ENCODE results near the gene NCOA1.

Gene NCOA1

DNA sequence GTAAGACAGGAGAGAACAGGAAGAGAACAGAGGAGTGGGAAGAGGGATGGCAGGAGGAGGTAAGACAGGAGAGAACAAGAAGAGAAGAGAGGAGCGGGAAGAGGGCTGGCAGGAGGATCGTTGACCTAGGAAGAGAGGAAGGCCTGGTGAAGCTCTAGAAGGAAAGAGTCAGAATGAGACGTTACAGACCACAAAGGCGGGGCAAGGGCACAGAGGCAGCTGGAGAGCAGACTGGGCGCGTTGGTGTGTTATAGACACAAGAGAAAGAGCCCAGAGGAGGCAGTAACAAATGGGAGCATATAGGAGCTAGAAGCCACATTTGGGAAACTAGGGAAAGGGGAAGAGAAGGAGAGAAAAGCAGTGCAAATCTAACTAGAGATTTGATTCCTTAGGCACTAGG lies 275.6 kb downstream of the NCOA1 start:
- ChIA-PET CTCF (interaction anchor here (0.7 kb wide), 1 partner anchor 25 kb away, joined by 3 read pairs; no protein-coding TSS in a partner anchor), POLR2A (no interaction called here)
- DNase-seq (ENCODE audit: extremely low spot score) = no peak
- TF ChIP-seq ARNT (IDR thresholded peaks at IDR 0.05) = no peak
- no peak for TF ChIP-seq TARDBP (IDR thresholded peaks at IDR 0.05)
- TF ChIP-seq LEF1 (IDR thresholded peaks at IDR 0.05; ENCODE audit: borderline replicate concordance) = no peak
- TF ChIP-seq SP1 (IDR thresholded peaks at IDR 0.05) = no peak
- TF ChIP-seq CTBP1 (IDR thresholded peaks at IDR 0.05; ENCODE audit: borderline replicate concordance) = no peak
- TF ChIP-seq NFRKB (IDR thresholded peaks at IDR 0.05) = no peak
- no peak for TF ChIP-seq ZNF384 (IDR thresholded peaks at IDR 0.05)
- no peak for TF ChIP-seq L3MBTL2 (conservative IDR thresholded peaks at IDR 0.05)
- no peak for TF ChIP-seq FOXK2 (IDR thresholded peaks at IDR 0.05)
- no peak for TF ChIP-seq ELF4 (IDR thresholded peaks at IDR 0.05)
- TF ChIP-seq FOXM1 (IDR thresholded peaks at IDR 0.05; ENCODE audit: borderline replicate concordance) = no peak
- TF ChIP-seq SUZ12 (IDR thresholded peaks at IDR 0.05) = no peak
- no peak for TF ChIP-seq BHLHE40 (IDR thresholded peaks at IDR 0.05; ENCODE audit: borderline replicate concordance)
- TF ChIP-seq, protein P1, sequence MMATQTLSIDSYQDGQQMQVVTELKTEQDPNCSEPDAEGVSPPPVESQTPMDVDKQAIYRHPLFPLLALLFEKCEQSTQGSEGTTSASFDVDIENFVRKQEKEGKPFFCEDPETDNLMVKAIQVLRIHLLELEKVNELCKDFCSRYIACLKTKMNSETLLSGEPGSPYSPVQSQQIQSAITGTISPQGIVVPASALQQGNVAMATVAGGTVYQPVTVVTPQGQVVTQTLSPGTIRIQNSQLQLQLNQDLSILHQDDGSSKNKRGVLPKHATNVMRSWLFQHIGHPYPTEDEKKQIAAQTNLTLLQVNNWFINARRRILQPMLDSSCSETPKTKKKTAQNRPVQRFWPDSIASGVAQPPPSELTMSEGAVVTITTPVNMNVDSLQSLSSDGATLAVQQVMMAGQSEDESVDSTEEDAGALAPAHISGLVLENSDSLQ (IDR thresholded peaks at IDR 0.05) = no peak
- TF ChIP-seq FOXA1 (IDR thresholded peaks at IDR 0.05) = no peak

GRCh38 chr2:24768013-24768412 lies 277.0 kb downstream of the NCOA1 start:
- TF ChIP-seq CTBP1 (IDR thresholded peaks at IDR 0.05; ENCODE audit: borderline replicate concordance) (no peak), ELF4 (IDR thresholded peaks at IDR 0.05) (no peak), FOXA1 (IDR thresholded peaks at IDR 0.05) (no peak), SP1 (IDR thresholded peaks at IDR 0.05) (no peak), SUZ12 (IDR thresholded peaks at IDR 0.05) (no peak), FOXK2 (IDR thresholded peaks at IDR 0.05) (no peak), BHLHE40 (IDR thresholded peaks at IDR 0.05; ENCODE audit: borderline replicate concordance) (no peak), TARDBP (IDR thresholded peaks at IDR 0.05) (no peak), NFRKB (IDR thresholded peaks at IDR 0.05) (no peak), FOXM1 (IDR thresholded peaks at IDR 0.05; ENCODE audit: borderline replicate concordance) (no peak), L3MBTL2 (conservative IDR thresholded peaks at IDR 0.05) (no peak), LEF1 (IDR thresholded peaks at IDR 0.05; ENCODE audit: borderline replicate concordance) (no peak), HDGF (IDR thresholded peaks at IDR 0.05; ENCODE audit: borderline replicate concordance) (no peak), ARNT (IDR thresholded peaks at IDR 0.05) (no peak), ZNF384 (IDR thresholded peaks at IDR 0.05) (no peak)
- TF ChIP-seq, protein P1 (IDR thresholded peaks at IDR 0.05) = no peak
- DNase-seq (ENCODE audit: extremely low spot score) = no peak
- ChIA-PET CTCF (no interaction called here), POLR2A (no interaction called here)

- ChIA-PET POLR2A (no interaction called here), CTCF (no interaction called here)
- no peak for TF ChIP-seq SP1 (IDR thresholded peaks at IDR 0.05)
- no peak for TF ChIP-seq SUZ12 (IDR thresholded peaks at IDR 0.05)
- no peak for TF ChIP-seq FOXA1 (IDR thresholded peaks at IDR 0.05)
- TF ChIP-seq FOXK2 (IDR thresholded peaks at IDR 0.05) = no peak
- no peak for TF ChIP-seq TARDBP (IDR thresholded peaks at IDR 0.05)
- no peak for TF ChIP-seq LEF1 (IDR thresholded peaks at IDR 0.05; ENCODE audit: borderline replicate concordance)
- no peak for TF ChIP-seq HDGF (IDR thresholded peaks at IDR 0.05; ENCODE audit: borderline replicate concordance)
- no peak for TF ChIP-seq ELF4 (IDR thresholded peaks at IDR 0.05)
- no peak for TF ChIP-seq L3MBTL2 (conservative IDR thresholded peaks at IDR 0.05)
- TF ChIP-seq CTBP1 (IDR thresholded peaks at IDR 0.05; ENCODE audit: borderline replicate concordance) = no peak
- no peak for TF ChIP-seq ZNF384 (IDR thresholded peaks at IDR 0.05)
- TF ChIP-seq BHLHE40 (IDR thresholded peaks at IDR 0.05; ENCODE audit: borderline replicate concordance) = no peak
- no peak for TF ChIP-seq ARNT (IDR thresholded peaks at IDR 0.05)
- TF ChIP-seq, protein P1 (IDR thresholded peaks at IDR 0.05) = no peak
- TF ChIP-seq FOXM1 (IDR thresholded peaks at IDR 0.05; ENCODE audit: borderline replicate concordance) = no peak
- TF ChIP-seq NFRKB (IDR thresholded peaks at IDR 0.05) = no peak
- DNase-seq (ENCODE audit: extremely low spot score) = no peak
Observed at GRCh38 chr2:24768601-24769000, 277.5 kb downstream of the NCOA1 start.

DNA sequence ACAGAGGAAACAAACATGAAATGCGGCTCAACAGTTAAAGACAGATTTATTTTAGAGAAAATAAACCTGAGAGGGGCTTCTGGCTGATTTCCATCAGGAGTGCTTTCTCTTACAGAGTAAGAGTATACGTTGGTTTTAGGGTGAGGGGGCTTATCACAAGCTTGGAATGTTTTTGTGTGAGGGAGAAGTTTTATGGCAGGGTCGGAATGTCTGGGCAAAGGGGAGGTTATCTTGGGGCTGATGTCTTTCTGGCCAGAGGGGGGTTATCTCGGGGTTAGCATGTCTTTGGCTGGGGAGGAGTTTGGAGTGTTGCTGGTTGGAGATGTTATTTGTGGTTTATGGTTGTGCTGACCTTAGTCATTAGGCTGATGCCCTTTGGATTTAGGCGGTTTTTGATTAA lies 280.0 kb downstream of the NCOA1 start:
- ChIA-PET POLR2A (interaction anchor here (1.9 kb wide), 1 partner anchor 9 kb away, joined by 5 read pairs; no protein-coding TSS in a partner anchor), CTCF (interaction anchor here (0.6 kb wide), 1 partner anchor 43 kb away, joined by 3 read pairs; no protein-coding TSS in a partner anchor)
- no peak for TF ChIP-seq CTBP1 (IDR thresholded peaks at IDR 0.05; ENCODE audit: borderline replicate concordance)
- TF ChIP-seq ARNT (IDR thresholded peaks at IDR 0.05) = no peak
- no peak for TF ChIP-seq FOXK2 (IDR thresholded peaks at IDR 0.05)
- no peak for TF ChIP-seq TARDBP (IDR thresholded peaks at IDR 0.05)
- TF ChIP-seq BHLHE40 (IDR thresholded peaks at IDR 0.05; ENCODE audit: borderline replicate concordance) = no peak
- TF ChIP-seq ZNF384 (IDR thresholded peaks at IDR 0.05) = no peak
- no peak for TF ChIP-seq SP1 (IDR thresholded peaks at IDR 0.05)
- TF ChIP-seq FOXM1 (IDR thresholded peaks at IDR 0.05; ENCODE audit: borderline replicate concordance) = no peak
- TF ChIP-seq L3MBTL2 (conservative IDR thresholded peaks at IDR 0.05) = no peak
- no peak for TF ChIP-seq NFRKB (IDR thresholded peaks at IDR 0.05)
- no peak for TF ChIP-seq FOXA1 (IDR thresholded peaks at IDR 0.05)
- TF ChIP-seq SUZ12 (IDR thresholded peaks at IDR 0.05) = no peak
- TF ChIP-seq HDGF (IDR thresholded peaks at IDR 0.05; ENCODE audit: borderline replicate concordance) = no peak
- no peak for DNase-seq (ENCODE audit: extremely low spot score)

GRCh38 chr2:24771764-24772586 lies 280.9 kb downstream of the NCOA1 start:
- ChIA-PET POLR2A (interaction anchor here (1.4 to 1.9 kb wide), 2 partner anchors 10 to 19 kb away, joined by 3 to 5 read pairs; no protein-coding TSS in a partner anchor), CTCF (no interaction called here)
- DNase-seq (ENCODE audit: extremely low spot score) = peak; percentile 19
- TF ChIP-seq FOXA1 (IDR thresholded peaks at IDR 0.05) = no peak
- no peak for TF ChIP-seq LEF1 (IDR thresholded peaks at IDR 0.05; ENCODE audit: borderline replicate concordance)
- TF ChIP-seq, protein P1 (IDR thresholded peaks at IDR 0.05) = peak; percentile 77
- TF ChIP-seq L3MBTL2 (conservative IDR thresholded peaks at IDR 0.05) = no peak

Measured in HEK293T (cell line).